ENCODE measurements around the gene WHAMM. TPM values are rescaled to one million over a fixed set of nuclear protein-coding genes. Genes with fewer than 3 reads are reported as not detected.

Gene WHAMM
- total RNA-seq, 1 donor from 2014 or later: 9.4 TPM

DNA sequence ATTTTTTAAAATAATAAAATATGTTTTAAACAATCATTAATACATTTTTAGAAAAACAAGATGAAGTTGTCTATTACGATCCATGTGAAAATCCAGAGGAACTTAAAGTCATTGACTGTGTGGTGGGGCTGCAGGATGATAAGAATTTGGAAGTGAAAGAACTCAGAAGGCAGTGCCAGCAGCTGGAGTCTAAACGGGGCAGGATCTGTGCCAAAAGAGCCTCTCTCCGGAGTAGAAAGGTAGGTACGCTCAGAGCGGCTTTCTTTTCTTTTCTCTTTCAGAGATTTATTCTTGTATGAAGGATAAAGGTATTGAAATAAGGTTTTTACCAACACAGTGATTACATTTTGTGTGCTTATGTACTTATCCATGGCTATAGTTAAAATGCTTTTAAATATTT lies 13.6 kb downstream of the WHAMM start:
- H3K27me3 ChIP-seq (ENCODE audit: insufficient read depth, low read length): no peaks in the 10 kb centered on the region
- Mint-ChIP-seq H3K4me1 (ENCODE audit: low read depth, unreplicated experiment) (peaks cover 7% of the 10 kb centered on the region), H3K27me3 (ENCODE audit: low read depth, unreplicated experiment) (no peaks in the 10 kb centered on the region), H3K36me3 (ENCODE audit: low read depth, unreplicated experiment) (peaks cover 19% of the 10 kb centered on the region), H3K9me3 (ENCODE audit: unreplicated experiment) (no peaks in the 10 kb centered on the region), H3K4me3 (ENCODE audit: unreplicated experiment) (no peak overlapping the region), H3K27ac (ENCODE audit: unreplicated experiment) (no peak overlapping the region)
- DNase-seq (ENCODE audit: low read depth) (no peak), FAIRE-seq (no peak)
- H3K4me1 ChIP-seq (ENCODE audit: insufficient read depth, low read length): no peaks in the 10 kb centered on the region
- H4K20me1 ChIP-seq (ENCODE audit: insufficient read depth, low read length): no peaks in the 10 kb centered on the region
- no peaks in the 10 kb centered on the region for H3K9me3 ChIP-seq (ENCODE audit: insufficient read depth, low read depth, low read length)
- no peaks in the 10 kb centered on the region for H3K79me2 ChIP-seq (ENCODE audit: insufficient read depth, low read length)
- H3K36me3 ChIP-seq (ENCODE audit: insufficient read depth, low read length): peaks cover 41% of the 10 kb centered on the region
- H2AFZ ChIP-seq (ENCODE audit: low read depth, low read length): no peak overlapping the region
- TF ChIP-seq EZH2 (IDR thresholded peaks at IDR 0.05; ENCODE audit: insufficient read depth, low read length): no peak
- H3K27ac ChIP-seq (ENCODE audit: low read depth, low read length): no peak overlapping the region
- H3K4me2 ChIP-seq (ENCODE audit: low read length): no peak overlapping the region
- H3K9ac ChIP-seq (ENCODE audit: low read length): no peak overlapping the region
- no peak overlapping the region for H3K4me3 ChIP-seq (ENCODE audit: insufficient read depth, low read depth, low read length)

DNA sequence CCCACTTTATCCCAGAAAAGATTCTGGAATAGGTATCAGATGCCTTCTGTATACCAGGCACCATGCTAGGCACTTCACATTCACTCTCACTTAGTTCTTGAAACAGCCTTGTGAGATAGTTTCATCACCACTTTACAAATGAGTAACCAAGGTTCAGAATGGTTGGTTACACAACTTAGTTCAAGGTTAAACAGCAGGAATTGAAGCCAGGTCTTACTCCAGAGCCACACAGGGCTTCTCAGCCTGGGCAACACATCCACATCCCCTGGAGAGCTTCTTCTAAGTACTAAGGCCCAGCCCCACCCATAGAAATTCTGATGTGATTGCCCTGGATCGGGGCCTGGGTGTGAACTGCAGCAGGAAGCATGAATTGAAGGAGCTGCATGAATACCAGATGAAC lies 18.6 kb downstream of the WHAMM start:
- peaks cover 19% of the 10 kb centered on the region for H3K36me3 Mint-ChIP-seq (ENCODE audit: low read depth, unreplicated experiment)
- H2AFZ ChIP-seq (ENCODE audit: low read depth, low read length): no peak overlapping the region
- TF ChIP-seq, protein P1, sequence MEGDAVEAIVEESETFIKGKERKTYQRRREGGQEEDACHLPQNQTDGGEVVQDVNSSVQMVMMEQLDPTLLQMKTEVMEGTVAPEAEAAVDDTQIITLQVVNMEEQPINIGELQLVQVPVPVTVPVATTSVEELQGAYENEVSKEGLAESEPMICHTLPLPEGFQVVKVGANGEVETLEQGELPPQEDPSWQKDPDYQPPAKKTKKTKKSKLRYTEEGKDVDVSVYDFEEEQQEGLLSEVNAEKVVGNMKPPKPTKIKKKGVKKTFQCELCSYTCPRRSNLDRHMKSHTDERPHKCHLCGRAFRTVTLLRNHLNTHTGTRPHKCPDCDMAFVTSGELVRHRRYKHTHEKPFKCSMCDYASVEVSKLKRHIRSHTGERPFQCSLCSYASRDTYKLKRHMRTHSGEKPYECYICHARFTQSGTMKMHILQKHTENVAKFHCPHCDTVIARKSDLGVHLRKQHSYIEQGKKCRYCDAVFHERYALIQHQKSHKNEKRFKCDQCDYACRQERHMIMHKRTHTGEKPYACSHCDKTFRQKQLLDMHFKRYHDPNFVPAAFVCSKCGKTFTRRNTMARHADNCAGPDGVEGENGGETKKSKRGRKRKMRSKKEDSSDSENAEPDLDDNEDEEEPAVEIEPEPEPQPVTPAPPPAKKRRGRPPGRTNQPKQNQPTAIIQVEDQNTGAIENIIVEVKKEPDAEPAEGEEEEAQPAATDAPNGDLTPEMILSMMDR (IDR thresholded peaks at IDR 0.05; ENCODE audit: insufficient read depth, low read depth, low read length): no peak
- TF ChIP-seq EZH2 (IDR thresholded peaks at IDR 0.05; ENCODE audit: insufficient read depth, low read length): no peak
- peaks cover 49% of the 10 kb centered on the region for H3K36me3 ChIP-seq (ENCODE audit: insufficient read depth, low read length)
- no peak overlapping the region for H3K4me3 Mint-ChIP-seq (ENCODE audit: unreplicated experiment)
- H3K4me2 ChIP-seq (ENCODE audit: low read length): no peak overlapping the region
- peaks cover 3% of the 10 kb centered on the region for H3K79me2 ChIP-seq (ENCODE audit: insufficient read depth, low read length)
- H3K27me3 ChIP-seq (ENCODE audit: insufficient read depth, low read length): no peaks in the 10 kb centered on the region
- H3K27ac ChIP-seq (ENCODE audit: low read depth, low read length): no peak overlapping the region
- H4K20me1 ChIP-seq (ENCODE audit: insufficient read depth, low read length): no peaks in the 10 kb centered on the region
- no peaks in the 10 kb centered on the region for H3K9me3 ChIP-seq (ENCODE audit: insufficient read depth, low read depth, low read length)
- H3K4me3 ChIP-seq (ENCODE audit: insufficient read depth, low read depth, low read length): no peak overlapping the region
- no peak for DNase-seq (ENCODE audit: low read depth)
- no peaks in the 10 kb centered on the region for H3K9me3 Mint-ChIP-seq (ENCODE audit: unreplicated experiment)
- H3K27ac Mint-ChIP-seq (ENCODE audit: unreplicated experiment): peak overlapping the region; percentile 41
- H3K4me1 ChIP-seq (ENCODE audit: insufficient read depth, low read length): peaks cover 16% of the 10 kb centered on the region
- FAIRE-seq: no peak
- no peak overlapping the region for H3K9ac ChIP-seq (ENCODE audit: low read length)
- no peaks in the 10 kb centered on the region for H3K27me3 Mint-ChIP-seq (ENCODE audit: low read depth, unreplicated experiment)
- peaks cover 21% of the 10 kb centered on the region for H3K4me1 Mint-ChIP-seq (ENCODE audit: low read depth, unreplicated experiment)

DNA sequence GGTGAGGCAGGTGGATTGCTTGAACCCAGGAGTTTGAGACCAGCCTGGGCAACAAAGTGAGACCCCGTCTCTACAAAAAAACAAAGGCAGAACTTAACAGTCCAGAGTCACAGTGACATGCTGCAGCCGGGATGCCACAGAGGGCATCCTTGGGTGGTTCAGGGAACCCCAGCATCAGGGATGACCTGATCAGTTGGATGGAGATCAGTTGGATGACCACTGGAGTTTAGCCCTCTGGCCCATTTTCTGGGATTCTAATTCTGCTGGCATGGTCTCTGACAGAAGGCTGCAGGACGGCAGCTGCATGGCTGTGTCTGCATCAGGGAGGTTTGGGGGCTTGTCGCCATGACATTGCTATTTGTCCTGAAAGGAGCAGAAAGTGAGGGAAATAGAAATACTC lies 19.8 kb downstream of the WHAMM start:
- Histone ChIP-seq H3K79me2 (ENCODE audit: insufficient read depth, low read length) (peaks cover 3% of the 10 kb centered on the region), H2AFZ (ENCODE audit: low read depth, low read length) (no peak overlapping the region), H3K9ac (ENCODE audit: low read length) (no peak overlapping the region), H3K36me3 (ENCODE audit: insufficient read depth, low read length) (peaks cover 47% of the 10 kb centered on the region), H3K4me2 (ENCODE audit: low read length) (no peak overlapping the region), H3K9me3 (ENCODE audit: insufficient read depth, low read depth, low read length) (no peaks in the 10 kb centered on the region), H3K27me3 (ENCODE audit: insufficient read depth, low read length) (no peaks in the 10 kb centered on the region), H4K20me1 (ENCODE audit: insufficient read depth, low read length) (no peaks in the 10 kb centered on the region), H3K27ac (ENCODE audit: low read depth, low read length) (no peak overlapping the region), H3K4me1 (ENCODE audit: insufficient read depth, low read length) (peaks cover 21% of the 10 kb centered on the region), H3K4me3 (ENCODE audit: insufficient read depth, low read depth, low read length) (no peak overlapping the region)
- Mint-ChIP-seq H3K4me1 (ENCODE audit: low read depth, unreplicated experiment) (peaks cover 24% of the 10 kb centered on the region), H3K9me3 (ENCODE audit: unreplicated experiment) (no peaks in the 10 kb centered on the region), H3K36me3 (ENCODE audit: low read depth, unreplicated experiment) (peaks cover 21% of the 10 kb centered on the region), H3K27ac (ENCODE audit: unreplicated experiment) (no peak overlapping the region), H3K4me3 (ENCODE audit: unreplicated experiment) (no peak overlapping the region), H3K27me3 (ENCODE audit: low read depth, unreplicated experiment) (no peaks in the 10 kb centered on the region)
- no peak for TF ChIP-seq EZH2 (IDR thresholded peaks at IDR 0.05; ENCODE audit: insufficient read depth, low read length)
- TF ChIP-seq, protein P1 (IDR thresholded peaks at IDR 0.05; ENCODE audit: insufficient read depth, low read depth, low read length): no peak
- FAIRE-seq: no peak
- no peak for DNase-seq (ENCODE audit: low read depth)

All from astrocyte (in vitro differentiated cells and primary cell).